NCI-H1092 treated with DMSO at 0.1 percent for 48 hours (cell line): ENCODE results near the gene BCAP31.
A peak's percentile ranks its signal among the peaks of the same experiment; 100 is the strongest.

Source experiments
- DNase-seq: peaks from one replicate; lab custom pipeline; 2025; lab: John Stamatoyannopoulos, UW

Gene BCAP31

DNA sequence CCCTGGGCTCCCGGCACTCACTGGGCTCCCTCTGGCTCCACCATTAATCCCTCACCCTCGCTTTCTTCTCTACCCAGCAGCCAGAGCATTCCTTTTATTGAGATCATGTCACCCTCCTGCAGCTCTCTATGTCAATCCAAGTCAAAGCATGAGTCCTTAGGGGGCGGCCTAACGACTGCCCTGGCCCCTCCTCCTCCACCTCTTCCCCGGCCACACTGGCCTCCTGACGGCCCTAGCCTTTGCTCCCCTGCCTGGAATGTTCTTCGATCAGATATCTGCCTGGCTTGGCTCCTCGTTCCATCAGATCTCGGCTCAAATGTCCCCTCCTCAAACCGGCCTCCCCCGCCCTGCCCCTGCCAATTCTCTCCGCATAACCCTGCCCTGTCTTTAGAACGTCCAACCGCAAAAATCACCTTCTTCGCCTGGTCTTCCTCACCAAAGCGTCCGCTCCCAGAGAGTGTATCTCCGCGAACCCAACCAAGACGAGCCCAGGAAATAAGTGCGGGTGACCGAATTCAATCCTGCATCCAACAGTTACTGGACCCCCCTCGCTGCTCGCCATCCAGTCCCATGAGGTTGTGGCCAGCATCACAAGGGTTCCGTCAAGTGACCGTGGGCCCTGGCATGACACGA is 49.9 kb downstream of the BCAP31 start:
- no peak for DNase-seq

DNA sequence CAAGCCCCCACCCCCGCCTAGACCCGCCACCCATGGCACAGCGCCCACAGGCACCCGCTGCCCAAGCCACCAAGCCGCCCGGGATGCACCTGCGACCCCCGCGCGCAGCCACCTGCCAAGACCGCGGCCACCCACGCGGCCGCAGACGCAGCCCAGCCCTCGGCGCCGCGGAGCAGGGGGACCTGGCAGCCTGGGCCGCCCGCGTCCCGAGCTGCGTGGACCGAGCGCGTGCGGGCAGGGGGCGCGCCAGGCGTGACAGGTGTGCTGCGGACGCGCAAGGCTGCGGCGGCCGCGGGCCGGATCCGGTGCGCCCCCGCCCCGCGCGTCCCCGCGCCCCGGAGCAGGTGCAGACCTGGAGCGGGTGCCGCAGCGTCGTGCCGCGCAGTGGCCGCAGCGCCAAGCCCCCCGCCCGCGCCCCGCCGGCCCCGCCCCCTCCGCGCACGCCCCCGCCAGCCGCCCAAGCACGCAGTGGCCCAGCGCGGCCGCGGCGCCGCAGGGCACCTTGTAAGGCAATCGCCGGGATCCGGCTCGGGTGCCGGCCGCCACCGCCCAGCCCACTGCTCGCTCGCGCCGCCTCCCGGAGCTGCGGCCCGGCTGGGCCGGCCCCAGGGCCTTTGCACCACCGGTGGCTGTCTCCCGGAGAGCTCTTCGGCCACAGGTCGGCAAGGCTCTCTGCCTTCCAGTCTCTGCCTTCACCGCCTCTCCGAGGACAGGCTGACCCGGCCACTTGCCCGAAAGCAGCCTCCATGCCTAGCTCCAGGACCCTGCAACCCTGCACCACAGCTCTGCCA is 50.6 kb downstream of the BCAP31 start, which contains the start of gene PNCK:
TSS of gene PNCK (minus strand) at position 386 of the 791 bp plus-strand sequence. CDS start 737 bp downstream, outside the sequence.
- DNase-seq = no peak

DNA sequence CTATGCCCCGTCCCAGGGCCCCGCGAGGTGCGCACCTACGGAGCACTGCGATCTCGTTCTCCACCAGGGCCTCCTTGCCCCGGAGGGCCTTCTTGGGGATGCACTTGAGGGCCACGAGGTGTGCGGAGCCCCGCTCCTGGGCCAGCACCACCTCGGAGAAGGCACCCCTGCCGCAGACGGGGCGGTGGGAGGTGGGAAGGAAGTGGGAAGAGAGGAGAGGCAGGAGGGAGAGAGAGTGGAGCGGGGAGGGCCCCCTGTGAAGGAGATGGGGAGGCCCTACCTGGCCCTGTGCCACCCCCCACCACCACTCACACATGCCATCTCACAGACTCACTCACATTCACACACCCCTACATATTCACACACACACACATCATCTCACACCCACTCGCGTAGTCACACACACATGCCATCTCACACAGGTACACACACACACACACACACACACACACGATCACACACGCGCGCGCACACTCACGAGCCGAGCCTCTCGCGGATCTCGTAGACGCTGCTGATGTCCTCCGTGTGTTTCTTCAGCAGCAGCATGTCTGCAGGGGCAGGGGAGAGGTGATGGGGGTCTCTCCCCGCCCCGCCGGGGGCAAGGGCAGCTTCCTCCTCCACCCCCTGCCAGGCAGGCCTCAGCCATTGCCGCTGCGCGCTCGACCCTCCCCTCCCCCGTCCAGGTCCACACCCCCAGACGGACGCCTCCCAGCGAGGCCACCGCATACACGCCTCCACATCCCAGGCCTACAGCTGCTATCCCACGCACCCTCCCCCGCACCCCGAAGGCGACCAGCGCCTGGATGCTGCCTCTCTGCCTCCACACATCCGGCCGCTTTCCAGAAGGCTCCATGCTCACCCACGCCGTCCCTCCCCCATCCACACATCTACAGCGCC is 51.4 kb downstream of the BCAP31 start:
- no peak for DNase-seq

DNA sequence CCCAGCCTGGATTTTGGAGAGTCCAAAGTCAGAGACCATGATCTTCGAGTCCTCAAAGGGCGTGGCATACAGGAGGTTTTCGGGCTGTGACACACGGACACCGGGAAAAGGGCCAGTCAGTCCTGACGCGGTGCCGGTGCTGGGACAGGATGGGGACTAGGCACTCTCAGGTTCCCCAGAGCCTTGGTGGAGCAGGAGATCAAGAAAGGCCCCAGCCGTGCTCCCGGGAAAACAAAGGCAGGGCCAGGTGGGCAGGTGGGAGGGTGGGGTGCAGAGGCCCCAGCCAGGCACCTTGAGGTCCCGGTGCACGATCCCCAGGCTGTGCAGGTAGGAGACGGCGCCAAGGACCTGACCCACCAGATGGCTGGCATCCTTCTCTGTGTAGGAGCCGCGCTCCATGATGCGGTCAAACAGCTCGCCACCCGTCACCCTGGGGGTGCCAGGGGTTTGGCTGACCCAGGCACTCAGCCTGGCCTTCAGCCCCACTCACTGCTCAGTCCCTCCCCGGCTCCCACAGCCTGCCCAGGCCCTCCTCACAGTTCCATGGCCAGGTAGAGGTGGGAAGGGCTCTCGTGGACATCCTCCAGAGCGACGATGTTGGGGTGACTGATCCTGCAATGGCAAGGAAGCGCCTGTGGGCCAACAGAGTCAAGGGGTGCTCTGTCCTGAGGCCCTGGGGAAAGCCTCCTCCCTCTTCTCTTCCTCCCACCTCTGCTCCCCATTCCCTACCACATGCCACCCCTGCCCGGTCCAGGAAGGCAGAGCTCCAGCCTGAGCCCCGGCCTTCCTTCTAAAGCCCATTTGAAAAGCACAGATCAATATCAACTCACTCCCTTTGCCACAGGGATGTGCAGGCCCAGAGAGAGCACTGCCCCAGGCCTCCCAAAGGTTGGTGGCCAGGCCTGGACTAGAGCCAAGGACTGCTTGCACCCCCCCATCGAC is 52.3 kb downstream of the BCAP31 start:
- DNase-seq = no peak

DNA sequence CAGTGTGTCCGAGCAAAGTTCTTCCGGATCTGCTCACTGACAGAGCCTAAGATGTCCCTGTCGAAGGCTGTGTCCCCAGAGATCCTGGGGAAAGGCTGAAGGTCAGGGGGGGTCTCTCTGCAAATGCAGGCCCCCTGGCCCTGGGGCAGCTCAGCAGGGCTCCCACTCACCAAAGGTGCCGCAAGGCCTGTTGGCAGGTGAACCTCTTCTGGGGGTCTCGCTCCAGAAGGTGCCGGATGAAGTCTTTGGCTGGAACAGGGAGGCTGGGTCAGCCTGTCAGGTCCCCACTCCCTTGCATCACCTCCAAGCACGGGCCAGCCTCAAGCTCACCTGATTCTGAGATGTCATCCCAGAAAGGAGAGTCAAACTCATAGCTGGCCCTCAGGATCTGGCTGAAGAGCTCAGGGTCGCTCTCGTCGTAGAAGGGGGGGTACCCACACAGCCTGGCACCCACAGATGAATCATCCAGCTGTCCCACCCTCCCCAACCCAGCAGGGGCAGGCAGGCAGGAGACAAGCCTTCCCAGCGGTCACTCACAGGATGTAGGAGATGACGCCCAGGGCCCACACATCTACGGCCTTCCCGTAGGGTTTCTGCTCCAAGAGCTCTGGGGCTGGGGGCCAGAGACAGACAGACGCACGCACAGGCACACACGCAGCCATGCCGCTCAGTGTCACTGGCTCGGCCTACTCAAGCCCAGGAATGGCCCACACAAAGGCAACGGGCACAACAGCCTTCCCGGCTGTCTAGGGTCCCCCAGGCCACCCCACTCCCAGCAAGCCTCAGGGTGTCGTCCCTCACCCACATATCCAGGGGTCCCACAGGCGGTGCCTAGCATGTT is 53.2 kb downstream of the BCAP31 start:
- DNase-seq = no peak

DNA sequence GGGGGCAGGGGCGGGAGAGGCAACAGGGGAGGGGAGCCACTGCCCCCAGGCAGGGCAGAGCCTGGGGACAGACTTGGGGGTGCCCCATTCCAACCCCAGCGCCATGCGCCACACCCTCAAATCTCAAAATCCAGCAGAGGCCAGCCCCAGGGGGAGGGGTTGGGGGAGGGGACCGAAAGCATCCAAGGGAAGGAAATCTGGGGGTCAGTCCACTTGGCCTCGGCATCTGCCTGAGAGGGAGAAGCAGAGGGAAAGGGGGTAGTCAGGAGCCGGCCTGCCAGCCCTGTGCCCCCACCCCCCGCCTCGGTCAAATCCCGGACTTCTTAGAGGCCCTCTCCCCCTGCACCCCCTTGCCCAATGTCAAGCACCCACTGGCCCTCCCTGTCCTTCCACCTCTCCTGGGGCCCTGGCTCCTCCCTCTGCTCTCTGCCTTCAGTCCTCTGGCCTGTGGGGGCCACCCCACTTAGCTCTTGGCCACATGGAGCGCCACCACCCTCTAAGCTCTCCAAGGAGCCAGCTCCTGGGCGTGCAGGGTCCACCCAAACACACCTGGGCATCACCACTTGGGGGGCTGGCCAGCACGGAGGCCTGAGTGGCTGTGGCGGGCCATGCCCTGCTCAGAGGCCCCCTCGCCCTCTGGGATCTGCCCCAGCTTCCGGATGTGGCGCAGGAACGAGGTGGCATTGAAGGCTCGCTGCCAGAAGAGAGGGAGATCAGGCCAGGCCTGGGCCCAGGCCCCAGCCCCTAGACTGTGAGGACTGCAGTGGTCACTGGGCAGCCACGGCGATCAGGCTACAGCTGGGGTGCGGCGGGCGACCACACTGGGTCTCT is 54.1 kb downstream of the BCAP31 start:
- no peak for DNase-seq

DNA sequence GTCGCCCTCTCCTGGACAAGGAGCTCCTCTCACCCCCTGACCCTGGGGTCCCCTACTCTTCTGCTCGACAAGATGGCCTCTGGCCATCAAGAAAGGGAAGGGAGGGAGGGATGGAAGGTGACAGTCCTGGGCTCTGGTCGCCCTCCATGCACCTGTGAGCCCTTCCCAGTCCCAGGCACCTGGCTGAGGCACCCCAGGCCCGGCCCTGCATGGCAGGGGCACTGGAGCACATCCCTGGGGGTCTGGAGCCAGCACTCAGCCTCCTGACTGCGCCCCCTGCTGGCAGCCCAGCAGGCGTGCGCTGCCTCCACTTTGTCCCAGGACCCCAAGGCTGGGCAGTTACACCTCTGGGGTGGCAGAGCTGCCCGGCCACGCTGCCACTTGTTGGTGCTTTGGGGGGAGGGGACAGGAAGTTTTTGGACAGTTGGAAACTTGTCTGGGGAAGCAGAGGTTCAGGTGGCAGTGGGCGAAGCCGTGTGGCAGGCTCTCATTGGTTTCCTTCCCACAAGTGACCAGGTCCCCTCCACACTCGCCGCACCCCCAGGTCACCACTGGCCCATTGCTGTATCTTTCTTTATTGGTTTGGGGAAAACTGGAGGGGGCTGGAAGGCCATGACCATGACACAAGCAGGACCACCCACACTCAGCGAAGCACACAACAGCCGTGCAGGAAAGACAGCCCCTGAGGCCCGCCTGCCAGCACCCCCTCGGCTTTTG is 54.9 kb downstream of the BCAP31 start:
- DNase-seq = no peak

DNA sequence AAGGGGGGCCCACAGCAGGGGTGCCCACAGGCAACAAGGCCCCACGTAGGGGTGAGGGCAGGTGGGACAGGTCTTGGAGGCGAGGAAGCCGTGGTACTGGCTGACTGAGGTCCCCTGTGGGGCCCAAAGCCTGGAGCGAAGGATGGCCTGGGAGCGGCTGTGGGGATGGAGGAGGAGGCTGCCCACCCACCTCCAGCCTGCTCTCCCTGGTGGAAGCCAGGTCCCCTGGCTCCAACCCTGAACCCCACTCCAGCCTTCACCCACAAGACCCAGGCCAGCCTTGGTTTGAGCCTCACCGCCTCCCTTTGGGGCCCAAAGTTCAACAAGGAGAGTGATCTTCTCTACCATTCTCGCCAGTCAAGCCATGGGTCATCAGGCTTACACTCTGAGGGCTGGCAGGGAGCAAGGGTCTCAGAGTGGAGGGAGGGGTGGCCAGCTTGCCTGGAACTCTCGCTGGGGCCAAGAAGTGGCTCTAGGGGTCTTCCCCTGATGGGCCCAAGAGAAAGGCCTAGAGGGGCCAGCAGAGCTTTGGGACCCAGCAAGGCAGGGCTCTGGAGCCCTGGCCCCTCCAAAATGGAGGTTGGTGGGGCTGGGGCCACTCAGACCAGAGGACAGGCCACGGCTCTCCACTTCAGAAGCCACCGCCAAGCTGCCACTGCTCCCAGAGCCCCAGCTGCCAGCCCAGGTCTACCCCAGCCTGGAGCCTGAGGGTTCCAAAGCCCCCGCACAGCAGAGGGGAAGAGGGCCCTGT is 55.6 kb downstream of the BCAP31 start:
- no peak for DNase-seq

DNA sequence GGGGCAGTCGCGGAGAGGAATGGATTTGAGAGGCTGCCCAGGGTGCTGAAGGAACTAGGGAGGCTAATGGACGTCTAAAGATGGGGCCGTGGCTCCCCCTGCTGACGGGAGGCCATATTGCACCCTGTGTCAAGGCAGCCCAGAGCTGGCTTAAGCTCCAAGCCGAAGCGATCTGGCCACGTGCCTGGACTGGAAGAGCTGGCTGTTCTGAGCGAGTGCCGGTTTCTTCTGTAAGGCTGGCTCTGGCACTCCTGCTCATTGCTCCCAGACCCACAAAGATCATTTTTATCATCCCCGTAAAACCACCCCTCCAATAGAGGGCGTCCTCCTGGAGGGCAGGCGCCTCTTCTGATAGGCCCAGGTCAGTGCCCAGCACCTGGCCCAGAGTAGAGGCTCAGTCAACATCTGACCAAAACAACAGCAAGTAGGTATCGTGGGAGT is 56.2 kb downstream of the BCAP31 start:
- peak; percentile 75 for DNase-seq

DNA sequence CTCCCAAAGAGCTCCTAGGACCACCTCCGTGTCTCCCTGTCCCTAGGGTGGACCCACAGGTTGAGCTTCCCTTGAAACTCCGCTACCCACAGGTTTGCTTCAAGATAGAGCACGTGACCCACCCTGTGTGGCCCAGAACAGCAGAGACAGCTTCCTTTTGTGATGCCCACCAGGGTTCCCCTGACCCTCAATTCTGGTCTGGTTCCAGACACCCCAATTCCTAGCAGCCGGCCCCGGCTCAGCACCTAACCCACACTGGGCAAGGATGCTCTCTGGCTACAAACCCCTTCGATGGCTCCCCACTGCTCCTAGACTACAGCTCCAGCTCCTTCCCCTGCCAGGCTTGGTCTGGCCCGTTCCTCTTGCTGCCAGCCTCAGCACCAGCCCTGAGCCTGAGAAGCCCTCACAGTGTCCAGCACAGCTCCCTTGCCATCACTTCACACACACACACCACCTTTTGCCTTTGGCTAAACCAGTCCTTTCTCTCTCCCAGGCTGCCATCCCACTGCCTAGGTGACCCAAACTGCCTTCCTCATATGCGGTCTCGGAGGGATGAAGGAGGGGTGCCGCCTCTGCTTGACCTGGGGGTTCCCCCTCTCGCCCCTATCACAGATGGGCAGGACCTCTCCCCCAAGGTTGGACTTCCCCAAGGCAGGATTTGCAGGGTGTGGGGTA is 56.8 kb downstream of the BCAP31 start:
- no peak for DNase-seq

DNA sequence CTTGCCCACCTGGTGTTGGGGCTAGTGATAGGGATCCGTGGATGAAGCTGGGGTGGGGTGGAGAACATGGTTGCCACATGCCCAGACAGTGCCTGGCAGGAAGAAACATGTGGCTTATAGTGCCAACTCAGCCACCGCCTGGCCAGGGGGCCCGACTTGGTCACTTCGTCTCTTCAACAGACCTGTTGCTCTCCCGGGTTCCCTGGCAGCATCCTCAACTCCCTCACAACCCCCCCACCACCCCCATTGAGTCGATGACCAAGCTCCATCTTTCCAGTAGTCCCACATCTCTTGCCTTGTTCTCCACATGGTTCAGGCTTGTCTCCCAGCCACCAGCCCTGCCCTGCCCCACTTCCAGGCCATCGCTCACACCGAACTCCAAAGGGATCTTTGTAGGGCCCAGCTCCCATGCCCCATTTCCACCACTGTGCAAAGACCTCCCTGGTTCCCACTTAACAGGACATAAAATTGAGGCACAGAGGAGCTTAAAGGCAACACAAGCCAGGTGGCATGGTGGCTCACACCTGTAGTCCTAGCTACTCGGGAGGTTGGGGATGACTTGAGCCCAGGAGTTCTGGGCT is 58.4 kb downstream of the BCAP31 start:
- DNase-seq = no peak

DNA sequence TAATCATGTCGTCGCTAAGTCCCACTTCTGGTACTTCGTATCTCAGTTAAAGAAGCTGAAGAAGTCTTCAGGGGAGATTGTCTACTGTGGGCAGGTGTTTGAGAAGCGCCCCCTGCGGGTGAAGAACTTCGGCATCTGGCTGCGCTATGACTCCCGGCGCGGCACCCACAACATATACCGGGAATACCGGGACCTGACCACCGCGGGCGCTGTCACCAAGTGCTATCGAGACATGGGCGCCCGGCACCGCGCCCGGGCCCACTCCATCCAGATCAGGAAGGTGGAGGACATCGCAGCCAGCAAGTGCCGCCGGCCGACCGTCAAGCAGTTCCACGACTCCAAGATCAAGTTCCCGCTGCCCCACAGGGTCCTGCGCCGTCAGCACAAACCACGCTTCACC is 61.9 kb downstream of the BCAP31 start:
- no peak for DNase-seq

DNA sequence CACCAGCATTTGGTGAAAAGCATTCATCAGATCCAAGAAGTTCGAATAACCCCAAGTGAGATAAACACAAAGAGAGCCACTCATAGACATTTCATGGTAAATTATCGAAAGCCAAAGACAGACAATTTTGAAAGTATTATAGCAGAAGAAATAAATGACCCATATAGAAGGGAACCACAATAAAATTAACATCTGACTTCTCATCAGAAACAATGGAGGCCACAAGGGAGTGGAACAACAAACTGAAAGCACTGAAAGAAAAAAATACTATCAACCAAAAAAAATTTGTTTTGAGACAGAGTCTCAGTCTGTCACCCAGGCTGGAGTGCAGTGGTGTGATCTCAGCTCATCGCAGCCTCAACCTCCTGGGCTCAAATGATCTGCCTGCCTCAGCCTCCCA is 64.9 kb downstream of the BCAP31 start:
- no peak for DNase-seq

DNA sequence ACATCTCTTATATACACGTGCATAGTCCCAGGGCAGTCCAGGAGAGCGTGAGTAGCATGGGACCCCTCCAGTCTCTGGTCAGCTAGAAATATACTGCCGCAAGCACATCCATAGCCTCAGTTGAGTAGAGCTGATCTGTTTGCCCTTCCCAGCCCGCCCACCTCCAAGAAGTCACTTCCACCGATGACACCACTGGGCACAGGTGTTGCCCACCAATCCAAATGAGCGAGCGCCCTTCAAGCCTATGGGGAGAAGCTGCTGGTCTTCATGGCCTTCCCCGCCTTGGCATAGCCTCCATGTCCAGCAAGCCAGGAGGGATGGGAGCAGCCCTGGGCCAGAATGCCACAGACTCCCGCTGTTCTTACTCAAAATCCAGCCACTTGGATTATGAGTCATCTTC is 67.0 kb downstream of the BCAP31 start:
- DNase-seq = no peak

DNA sequence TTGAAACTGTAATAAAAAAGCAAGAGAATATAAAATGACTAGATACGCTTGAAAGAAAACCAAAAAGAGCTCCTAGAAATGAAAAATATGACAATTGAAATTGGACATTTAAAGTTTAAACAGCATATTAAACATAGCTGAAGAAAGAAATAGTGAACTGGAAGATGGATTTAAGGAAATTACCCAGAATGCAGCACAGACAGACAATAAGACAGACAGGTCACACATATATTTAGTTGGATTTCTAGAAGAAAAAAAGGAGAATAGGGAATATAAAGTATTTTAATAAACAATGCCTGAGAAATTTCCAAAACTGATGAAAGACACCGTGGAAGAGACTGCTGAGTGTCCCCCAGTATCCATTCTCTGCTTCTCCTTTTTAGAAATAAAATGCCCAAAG is 70.6 kb downstream of the BCAP31 start:
- no peak for DNase-seq

DNA sequence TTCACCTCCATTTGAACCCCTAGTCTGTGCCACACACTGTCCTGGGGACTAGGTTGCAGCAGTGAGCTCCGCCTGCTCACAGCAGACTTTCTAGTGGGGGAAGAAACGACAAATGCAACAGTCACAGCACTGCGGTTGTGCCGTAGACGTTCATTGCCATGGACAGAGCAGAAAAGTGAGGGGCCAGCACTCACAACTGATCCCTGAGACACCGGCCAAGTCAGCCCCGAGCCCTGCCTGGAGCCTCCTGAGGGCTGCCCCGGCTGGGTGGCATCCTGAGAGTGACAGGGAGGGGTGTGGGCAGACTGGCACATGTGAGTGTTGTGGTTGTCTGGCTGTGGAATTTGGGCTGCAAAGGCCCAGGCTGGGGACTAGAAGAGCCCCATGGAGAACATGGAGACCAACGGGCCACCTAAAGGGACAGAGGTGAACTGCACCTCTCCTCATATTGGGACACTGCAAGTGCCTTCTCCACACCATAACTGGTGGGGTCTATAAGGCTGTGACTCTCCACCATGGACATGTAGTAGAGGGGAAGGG is 72.6 kb downstream of the BCAP31 start:
- no peak for DNase-seq

DNA sequence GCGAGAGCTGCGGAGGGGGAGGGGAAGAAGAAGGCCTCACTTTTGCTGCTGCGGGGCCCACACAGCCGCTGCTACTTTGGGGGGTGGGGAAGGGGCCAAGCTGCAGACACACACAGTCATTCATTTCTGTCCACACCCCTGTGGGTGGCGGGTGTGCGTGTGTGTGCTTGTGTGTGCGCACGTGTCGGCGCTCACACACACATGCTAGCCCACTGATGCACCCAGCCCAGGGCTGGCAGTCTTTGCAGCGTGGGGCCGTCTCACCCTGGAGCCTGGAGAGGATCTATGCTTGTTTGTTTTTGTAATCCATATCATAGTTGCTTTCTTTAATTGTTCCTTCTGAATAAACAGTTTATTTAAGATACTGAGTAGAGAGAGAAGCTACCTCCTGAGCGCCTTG is 73.2 kb downstream of the BCAP31 start:
- DNase-seq = no peak
